ENCODE results near the gene AGTRAP.

The AGTRAP gene

DNA sequence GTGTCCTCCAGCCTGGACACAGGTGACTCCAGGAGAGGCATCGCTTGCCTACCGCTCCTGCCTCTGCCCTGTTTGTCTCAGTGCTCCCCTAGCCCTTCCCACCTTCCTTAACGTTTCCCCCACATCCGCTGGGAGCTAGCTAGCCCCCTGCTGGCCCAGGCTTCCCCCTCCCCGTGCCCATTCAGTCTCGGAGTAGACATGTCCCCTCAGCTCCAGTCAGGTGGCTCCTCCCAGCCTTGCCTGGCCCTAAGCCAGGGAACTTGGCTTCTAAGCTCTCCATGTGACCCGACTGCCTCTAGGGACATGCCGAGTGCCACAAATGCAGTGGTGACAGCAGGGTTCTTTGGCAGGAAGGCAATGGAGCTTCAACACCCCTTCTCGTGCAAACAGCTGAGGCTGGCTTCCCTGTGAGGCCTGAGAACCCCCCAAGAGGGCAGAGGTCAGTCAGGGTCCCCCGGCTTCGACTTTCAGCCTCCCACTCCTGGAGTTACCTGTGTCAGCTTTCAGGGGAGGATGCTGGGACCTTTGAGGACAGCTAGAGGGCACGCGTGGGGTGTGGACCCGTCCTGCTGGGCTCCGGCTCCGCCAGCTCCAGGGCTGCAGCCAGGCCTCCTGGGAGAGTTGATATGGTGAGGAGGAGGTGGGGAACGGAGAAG lies 28.2 kb upstream of the AGTRAP start:
- DNase-seq, result no peak

DNA sequence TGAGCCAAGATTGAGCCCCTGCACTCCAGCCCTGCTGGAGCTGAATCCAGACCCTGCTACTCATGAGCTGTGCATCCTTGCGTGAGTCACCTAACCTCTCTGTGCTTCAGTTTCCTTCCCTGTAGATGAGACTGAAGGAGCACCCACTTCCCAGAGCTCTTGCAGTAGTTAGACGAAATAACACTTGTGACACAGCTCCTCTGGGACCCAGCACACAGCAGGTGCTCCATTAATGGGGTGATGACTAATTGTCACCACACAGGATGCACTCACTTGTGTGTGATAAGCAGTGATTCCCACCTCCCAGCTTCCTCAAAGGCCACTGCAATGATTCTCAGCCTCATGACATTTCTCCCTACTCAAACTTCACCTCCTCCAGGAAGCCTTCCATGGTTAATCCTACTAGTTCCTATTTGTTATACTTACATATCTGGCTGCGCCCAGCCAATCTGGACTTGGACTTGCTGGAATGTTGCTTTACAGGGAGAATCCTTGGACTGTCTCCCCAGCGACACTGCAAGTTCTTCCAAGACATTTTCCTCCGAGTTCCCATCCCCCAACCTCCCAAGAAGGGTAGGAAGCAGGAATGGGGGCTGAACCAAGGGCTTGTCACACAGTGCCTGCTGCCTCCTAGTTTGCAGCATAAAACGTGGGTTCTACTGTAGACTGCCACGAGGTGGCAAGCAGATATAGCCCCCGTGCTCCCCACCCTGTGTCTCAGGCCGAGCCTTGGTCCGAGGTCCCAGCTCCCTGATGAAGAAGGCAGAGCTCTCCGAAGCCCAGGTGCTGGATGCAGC lies 27.2 kb upstream of the AGTRAP start:
- no peak for DNase-seq

DNA sequence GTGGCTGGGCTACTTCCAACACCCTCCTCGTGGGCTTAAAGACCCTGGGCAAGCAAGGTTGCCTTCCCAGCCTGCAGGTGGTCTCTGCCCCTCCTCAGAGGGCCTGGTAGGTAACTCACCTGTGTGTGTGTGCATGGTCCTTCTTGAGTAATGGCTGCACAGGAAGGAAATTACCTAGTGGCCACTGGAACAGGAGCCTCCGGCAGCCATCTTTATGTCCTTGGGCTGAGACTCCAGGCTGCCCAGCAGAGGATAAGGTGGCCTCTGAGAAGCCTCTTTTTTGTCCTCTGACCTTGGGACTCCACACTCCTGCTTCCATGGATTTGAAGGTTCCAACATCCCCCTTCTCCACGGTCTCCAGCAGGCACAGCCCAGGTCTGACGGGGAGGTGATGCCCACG lies 24.4 kb upstream of the AGTRAP start:
- DNase-seq, result no peak

DNA sequence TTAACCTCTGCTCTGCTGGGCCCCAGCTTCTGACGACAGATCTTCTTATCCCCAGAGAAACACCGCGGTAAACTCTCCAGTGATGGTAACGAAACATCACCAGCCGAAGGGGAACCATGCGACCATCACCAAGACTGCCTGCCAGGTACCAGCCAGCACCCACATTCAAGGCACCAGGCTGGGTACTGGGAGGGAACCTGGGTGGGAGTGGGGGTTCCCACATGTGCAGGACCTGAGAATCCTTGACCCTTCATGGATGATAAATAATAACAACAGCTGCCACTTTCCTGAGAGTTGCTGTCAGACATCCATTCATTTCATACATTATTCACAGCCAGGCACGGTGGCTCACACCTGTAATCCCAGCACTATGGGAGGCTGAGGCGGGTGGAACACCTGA lies 23.7 kb upstream of the AGTRAP start:
- no peak for DNase-seq

DNA sequence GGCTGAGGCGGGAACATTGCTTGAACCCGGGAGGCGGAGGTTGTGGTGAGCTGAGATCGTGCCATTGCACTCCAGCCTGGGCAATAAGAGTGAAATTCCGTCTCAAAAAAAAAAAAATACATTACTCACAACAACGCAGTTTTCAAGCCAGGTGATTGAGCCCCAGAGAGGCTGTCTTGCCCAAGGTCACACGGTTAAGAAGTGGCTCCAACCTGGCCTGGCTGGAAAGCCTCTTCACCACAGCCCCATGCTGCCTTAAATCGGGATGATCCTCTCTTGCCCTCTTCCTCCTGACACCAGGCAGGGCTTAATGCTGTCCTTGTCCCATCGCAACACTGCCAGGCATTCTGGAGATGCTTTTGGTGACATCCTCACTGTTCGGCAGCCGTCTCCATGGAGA lies 22.8 kb upstream of the AGTRAP start:
- no peak for DNase-seq

DNA sequence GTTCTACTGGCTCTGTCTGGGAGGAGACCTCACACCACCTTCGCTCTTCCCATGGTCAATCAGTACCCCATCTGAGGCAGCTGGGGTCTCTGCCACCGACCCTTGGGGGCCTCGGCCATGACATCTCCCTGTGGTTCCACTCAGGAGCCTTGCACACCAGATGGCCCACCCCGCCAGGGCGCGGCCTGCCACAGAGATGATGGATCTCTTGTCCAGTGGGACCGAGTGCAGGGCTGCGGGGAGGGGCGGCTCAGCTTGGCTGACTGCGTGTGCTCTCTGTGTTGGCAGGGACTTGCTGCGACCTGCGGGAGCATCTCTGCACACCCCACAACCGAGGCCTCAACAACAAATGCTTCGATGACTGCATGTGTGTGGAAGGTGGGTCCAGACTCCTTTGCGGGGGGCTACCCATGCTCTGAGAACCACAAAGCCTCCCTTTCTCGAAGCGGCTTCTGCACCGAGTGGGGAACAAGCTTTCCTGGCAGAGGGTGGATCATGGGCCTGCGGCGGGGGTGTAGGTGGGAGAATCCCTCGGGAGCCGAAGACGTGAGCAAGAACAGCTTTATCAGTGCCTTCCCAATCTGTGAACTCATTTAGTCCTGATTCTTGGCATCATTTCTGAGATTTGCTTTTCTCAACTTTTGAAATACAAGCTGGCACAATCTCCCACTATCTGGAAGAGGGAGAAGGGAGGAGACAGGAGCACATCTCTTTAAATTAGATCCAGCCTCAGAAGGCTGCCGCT lies 20.9 kb upstream of the AGTRAP start:
- no peak for DNase-seq

DNA sequence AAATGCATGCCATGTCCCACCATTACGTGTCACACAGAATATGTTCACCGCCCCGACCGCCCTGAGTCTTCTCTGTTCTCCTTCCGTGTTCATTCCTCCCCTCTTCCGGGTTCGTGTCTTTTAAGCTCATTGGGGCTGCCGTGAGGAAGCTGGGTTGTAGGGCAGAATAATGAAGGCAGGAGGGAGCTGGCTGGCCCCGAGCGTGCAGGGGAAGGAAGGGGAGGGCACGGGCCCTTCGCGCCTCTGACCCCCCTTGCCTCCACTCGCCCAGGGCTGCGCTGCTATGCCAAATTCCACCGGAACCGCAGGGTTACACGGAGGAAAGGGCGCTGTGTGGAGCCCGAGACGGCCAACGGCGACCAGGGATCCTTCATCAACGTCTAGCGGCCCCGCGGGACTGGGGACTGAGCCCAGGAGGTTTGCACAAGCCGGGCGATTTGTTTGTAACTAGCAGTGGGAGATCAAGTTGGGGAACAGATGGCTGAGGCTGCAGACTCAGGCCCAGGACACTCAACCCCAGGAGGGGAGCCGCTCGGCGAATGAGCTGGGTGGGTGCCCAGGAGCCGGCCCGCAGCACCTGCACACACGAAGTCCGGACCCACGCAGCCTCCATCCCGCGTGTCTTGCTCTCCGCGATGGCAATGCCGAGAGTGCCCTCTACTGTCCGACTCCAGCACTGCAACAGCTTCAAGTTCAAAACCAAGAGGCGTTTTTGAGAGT lies 16.5 kb upstream of the AGTRAP start:
- peak; percentile 89 to 90 for DNase-seq

DNA sequence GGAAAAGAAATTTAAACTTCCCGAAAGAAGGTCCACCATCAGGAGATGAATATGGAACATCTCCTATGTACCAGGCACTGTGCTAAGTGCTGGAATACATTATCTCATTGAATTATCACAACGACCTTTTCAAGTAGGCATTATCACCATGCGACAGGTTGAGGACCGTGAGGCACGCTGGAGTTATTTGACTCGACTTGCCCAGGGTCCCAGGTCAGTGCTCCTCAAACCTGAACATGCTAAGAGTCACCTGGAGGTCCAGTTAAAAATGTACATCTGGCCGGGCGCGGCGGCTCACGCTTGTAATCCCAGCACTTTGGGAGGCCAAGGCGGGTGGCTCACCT lies 15.9 kb upstream of the AGTRAP start:
- no peak for DNase-seq

DNA sequence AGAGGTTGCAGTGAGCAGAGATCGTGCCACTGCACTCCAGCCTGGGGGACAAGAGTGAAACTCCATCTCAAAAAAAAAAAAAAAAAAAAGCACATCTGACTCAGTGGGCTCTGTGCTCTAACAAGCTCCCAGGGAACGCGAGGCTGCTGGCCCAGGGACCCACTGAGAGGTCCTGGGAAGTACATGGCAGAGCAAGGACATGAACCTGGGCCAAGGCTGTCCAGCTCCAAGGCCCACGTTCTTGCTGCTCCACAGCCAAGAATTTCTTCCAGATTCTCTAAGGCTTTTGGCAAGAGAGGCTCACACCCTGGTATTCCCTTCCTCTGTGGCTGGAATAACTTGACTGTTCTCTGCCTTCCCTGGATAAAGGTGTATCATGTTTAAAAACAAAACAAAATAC lies 15.4 kb upstream of the AGTRAP start:
- no peak for DNase-seq

DNA sequence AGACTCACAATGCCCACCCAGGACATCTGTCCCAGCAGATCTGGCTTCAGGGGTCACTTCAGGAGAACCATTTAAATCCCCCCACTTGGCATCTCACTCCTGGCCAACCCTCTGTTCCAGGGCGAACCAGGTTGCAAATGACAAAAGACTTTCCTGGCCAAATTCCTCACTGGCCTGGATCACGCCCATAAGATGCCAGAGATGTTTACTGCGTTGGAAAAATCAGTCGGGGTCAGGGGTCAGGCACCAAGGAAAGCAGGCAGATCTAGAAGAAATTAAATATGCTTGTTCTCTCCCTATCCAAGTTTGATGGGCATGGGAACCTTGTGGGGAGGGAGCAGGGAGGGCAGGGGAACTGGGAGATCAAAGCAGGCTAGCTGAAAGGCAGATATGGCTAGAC lies 14.6 kb upstream of the AGTRAP start:
- DNase-seq, result no peak

DNA sequence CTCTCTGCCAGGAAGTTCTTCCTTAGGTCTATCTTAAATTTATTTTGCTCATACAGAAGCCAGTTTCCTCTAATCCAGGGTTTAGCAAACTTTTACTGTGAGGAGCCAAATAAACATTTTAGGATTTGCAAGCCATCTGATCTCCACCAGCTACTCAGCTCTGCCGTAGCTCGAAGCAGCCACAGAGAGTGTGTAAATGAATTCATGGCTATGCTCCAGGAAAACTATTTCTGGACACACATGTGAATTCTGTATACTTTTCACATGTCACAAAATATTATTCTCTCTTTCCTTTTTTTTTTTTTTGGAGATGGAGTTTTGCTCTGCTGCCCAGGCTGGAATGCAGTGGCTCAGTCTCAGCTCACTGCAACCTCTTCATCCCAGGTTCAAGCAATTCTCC lies 13.4 kb upstream of the AGTRAP start:
- DNase-seq, result no peak

DNA sequence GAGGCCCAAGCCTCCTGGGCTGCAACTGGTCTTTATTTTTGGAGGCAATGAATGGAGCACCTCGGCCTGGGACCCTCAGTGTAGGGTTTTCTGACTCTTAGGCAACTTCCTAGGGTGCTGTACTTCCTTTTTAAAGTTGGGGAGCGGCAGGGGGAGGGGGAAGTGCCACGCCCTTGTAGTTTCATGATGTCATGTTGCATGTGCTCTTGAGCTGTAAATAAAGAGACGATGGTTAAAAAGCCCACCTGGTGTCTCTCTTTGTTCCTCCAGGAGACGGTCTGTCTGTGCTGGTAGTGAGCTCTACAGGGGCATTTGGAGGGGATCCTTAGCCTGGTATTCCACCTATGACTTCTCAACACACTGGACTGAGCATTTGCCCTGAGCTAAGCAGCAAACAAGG lies 10.3 kb upstream of the AGTRAP start:
- no peak for DNase-seq

DNA sequence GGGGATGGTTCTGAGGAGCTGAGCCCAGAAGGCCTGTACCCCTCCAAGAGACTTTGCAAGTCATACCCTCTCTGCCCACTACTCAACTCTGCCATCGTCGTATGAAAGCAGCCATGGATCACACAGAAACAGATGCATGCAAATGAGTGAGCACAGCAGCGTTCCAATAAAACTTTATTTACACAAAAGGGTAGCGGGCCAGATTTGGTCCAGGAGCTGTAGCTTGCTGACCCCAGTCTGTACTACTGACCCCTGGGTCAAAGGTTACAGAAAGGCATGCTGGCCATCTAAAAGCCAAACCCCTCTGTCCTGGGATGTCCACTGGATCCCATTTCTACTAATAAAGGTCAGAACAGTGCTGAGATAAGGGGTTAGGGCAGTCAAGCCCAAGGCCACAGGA lies 8.8 kb upstream of the AGTRAP start:
- DNase-seq, result no peak

DNA sequence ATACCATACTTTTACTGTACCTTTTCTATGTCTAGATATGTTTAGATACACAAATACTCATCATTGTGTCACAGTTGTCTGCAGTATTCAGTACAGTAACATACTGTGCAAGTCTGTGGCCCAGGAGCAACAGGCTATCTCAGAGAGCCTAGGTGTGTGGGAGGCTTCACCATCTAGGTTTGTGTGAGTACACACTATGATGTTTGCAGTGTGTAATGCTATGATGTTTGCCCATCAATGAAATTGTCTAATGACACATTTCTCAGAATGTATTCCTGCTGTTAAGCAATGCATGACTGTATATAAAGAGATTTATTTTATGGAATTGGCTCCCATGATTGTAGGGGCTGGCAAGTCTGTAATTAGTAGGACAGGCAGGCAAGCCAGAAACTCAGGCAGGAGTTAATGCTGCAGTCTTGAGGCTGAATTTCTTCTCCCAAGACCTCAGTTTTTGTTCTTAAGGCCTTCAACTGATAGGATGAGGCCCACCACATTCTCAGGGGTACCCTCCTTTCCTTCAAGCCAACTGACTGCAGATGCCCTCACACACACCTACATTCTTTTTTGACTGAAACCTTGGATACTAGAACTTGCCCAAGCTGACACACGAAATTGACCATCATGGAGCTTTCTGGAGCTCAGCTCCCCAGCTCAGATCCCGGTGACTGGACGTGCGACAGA lies 7.7 kb upstream of the AGTRAP start:
- no peak for DNase-seq

DNA sequence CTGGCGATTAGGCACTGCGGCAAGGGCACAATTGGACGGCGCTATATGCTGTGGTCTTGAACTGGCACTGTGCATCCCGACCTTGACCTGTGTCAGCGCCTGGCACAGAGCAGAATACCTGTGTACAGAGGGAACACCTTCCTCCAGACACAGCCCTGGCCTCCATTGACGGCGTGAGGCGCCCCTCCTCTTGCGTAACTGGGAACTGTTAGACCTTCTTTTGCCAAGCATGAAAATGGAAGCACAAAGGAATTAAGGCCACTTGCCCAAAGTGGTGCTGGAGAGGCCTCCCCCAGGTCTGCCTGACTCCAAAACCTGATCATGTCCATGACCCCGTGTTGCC lies 6.8 kb upstream of the AGTRAP start:
- DNase-seq, result no peak

DNA sequence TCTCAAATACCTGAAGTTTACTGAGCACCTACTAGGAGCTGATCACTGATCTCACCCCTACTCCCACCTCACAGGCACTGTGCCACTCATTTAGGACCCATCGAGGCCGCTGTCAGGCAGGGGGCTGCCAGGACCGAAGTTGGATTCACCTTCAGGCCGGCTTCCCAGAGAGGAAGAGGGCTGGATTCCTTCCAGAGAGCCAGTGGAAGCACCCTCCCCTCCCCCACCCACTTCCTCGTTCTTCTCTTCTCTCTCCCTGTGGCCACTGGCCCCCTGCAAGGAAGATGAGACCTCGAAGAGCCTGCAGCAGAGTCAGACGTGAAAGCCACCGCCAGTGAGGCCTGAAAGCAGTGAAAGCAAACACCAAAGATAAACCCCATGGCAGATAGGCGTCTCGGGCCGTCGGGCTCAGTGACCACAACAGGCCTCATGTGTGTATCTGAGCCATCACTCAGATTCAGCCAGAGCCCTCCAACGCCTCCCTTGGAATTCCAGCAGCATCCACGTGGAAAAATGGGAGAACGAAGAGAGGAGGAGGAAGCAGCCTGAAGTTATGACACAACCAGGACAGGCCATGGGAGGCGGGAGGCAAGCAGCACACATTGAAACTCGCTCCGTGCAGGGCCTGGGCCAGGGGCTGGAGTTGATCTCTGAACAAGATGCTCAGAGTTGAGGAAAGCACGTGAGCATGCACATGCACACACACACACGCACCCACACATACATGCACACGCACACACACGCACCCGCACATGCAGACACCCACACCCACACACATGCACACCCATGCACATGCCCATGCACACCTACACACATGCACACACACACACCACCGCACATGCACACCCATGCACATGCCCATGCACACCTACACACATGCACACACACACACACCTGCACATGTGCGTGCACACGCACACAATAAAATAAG lies 6.2 kb upstream of the AGTRAP start:
- no peak for DNase-seq

DNA sequence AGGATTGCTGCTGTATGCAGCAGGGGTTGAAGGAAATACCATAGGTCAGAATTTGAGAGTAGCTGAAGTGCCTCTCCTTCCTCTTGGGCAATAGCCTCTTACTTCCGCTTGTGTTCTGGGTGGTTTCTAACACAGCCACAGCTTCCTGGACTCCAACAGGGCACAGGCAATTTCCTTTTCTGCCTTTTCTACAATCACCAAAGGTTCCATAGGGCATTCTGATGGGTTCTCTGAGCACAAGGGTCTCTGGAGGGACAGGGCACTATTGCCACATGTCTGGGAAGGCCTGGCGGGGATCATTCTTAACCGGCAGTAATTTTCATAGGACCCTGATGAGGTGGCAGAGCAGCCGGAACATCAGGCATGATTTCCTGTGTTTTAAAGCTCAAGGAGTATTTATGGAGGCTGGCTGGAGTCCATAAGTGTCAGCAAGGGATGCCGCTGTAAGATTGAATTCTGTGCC lies 5.5 kb upstream of the AGTRAP start:
- DNase-seq, result no peak

DNA sequence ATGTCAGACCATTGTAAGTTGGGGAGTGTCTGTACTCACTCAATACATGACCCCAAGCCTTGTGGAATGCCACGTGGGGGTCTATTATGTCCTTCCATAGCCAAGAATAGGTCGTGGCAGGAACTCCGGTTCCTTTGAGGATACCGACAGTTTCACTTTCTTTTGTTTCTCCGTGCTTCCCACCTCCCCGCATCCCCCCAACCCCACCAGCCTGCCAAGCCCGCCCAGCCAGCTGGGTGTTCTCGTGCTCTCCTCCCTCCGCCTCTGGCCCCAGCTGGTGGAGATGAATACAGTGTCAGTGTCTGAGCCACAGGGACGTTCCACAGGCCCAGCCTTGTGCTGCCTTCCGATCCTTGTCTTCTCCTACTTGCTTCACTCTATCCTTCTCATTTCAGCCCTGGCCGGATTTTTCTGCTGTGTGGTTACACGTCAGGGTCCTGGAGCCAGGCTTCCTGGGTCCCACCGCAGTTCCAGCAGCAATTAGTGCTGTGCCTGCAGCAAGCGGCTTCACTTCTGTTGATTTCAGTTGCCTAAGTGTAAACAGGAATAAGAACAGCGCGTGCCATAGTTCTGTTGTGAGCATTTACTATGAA lies 4.1 kb upstream of the AGTRAP start:
- no peak for DNase-seq

DNA sequence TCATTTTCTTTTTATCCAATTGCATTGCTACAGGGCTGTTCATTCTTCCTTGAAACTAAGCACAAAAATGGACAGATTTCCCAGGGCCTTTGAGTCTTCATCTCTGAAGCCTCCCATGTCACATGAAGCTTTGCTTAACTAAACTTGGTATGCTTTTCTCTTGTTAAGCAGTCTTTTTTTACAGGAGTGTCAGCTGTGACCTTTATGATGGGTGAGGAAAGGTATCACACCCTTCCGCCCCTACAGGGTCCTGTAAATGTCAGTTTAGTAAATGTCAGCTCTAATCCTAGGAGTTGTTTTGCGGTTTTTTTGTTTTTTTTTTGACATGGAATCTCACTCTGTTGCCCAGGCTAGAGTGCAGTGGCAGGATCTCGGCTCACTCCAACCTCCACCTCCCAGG lies 2.6 kb upstream of the AGTRAP start:
- no peak for DNase-seq

DNA sequence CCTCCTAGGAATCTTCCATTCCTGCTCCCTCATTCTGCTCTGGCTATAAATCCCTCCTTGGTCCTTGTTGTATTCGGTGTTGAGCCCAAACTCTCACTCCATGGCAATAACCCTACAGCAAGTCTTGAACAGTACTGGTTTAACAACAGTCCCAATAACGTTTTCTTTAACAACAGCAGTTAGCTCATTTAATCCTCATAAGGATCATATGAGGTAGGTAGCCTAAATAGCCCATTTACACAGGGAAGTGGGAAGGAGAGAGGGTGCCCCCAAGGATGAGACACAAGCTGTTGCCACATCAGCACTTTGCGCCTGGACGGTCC lies 444 bp upstream of the AGTRAP start:
- no peak for DNase-seq

Data from activated CD4-positive, alpha-beta T cell treated with anti-CD3 and anti-CD28 coated beads, Interleukin-2, amount 50 U/mL, for 48 hours (primary cell).